Erythroblast (primary cell): ENCODE results near the gene CCDC192.

Experiments used
- GATA1 ChIP-seq: IDR thresholded peaks from 2 replicates; pipeline ENCODE4 v1.6.1; 2011; ENCODE audit warnings: low read depth, mild to moderate bottlenecking, control low read depth, low read length, moderate library complexity
- POLR2A ChIP-seq: IDR thresholded peaks from 2 replicates; pipeline ENCODE4 v1.6.1; 2011; ENCODE audit warnings: mild to moderate bottlenecking, low read length

DNA sequence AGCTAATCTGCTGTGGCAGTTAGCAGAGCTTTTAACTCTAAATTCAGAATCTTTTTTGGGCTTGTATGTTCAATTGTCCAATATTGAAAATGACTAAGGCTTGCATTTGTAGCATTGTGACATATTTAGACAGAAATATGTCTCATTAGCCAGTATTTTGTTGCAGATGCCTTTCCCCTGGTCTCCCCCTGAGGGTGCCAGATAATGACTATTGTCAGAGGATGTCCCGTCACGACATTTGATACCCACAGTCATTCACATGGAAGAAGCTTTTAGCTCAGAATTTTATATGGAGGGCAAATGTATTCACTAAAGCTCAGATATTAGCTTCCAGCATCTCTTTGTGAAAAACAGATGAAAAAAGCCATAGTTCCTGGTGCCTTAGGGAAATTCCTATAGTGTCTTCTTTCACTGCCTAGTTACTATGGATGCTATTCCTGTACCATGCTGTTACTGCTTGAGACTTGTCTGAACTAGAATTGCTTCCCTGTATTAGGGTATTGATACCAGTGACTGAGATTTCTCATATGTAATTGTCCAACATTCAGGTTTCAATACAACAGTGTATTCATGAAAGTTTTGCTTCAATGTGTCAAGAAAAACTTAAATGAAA is 96.2 kb downstream of the CCDC192 start:
- TF ChIP-seq POLR2A = no peak
- TF ChIP-seq GATA1 = no peak
